GM10266 (cell line): ENCODE data around the gene RBM25.

ENCODE experiments used
- DNase-seq: peaks from one replicate; pipeline ENCODE4 v3.0.0; 2012; ENCODE audit errors: extremely low spot score
- CTCF ChIP-seq: IDR thresholded peaks from 2 replicates; pipeline ENCODE4 v1.5.1; 2012; ENCODE audit warnings: mild to moderate bottlenecking, low read depth; ENCODE audit not compliant: control insufficient read depth, insufficient read depth; ENCODE audit errors: missing control alignments

RBM25 gene

GRCh38 chr14:73057944-73058223 is 450 bp upstream of the RBM25 start:
- no peak for TF ChIP-seq CTCF
- no peak for DNase-seq

- no peak for DNase-seq
- TF ChIP-seq CTCF, result no peak
Observed at GRCh38 chr14:73058922-73059673, 764 bp downstream of the RBM25 start.

GRCh38 chr14:73069585-73069984 is 11.3 kb downstream of the RBM25 start:
- TF ChIP-seq CTCF, result no peak
- no peak for DNase-seq

GRCh38 chr14:73091044-73091443 is 32.7 kb downstream of the RBM25 start:
- no peak for TF ChIP-seq CTCF
- no peak for DNase-seq

- DNase-seq, result no peak
- TF ChIP-seq CTCF, result no peak
Observed at GRCh38 chr14:73097421-73097820, 39.1 kb downstream of the RBM25 start.

GRCh38 chr14:73100334-73100733 is 42.0 kb downstream of the RBM25 start:
- no peak for TF ChIP-seq CTCF
- DNase-seq, result no peak

- TF ChIP-seq CTCF, result no peak
- no peak for DNase-seq
Observed at GRCh38 chr14:73102806-73103497, 44.6 kb downstream of the RBM25 start.
